ENCODE measurements around the gene SULF2.

SULF2 gene

DNA sequence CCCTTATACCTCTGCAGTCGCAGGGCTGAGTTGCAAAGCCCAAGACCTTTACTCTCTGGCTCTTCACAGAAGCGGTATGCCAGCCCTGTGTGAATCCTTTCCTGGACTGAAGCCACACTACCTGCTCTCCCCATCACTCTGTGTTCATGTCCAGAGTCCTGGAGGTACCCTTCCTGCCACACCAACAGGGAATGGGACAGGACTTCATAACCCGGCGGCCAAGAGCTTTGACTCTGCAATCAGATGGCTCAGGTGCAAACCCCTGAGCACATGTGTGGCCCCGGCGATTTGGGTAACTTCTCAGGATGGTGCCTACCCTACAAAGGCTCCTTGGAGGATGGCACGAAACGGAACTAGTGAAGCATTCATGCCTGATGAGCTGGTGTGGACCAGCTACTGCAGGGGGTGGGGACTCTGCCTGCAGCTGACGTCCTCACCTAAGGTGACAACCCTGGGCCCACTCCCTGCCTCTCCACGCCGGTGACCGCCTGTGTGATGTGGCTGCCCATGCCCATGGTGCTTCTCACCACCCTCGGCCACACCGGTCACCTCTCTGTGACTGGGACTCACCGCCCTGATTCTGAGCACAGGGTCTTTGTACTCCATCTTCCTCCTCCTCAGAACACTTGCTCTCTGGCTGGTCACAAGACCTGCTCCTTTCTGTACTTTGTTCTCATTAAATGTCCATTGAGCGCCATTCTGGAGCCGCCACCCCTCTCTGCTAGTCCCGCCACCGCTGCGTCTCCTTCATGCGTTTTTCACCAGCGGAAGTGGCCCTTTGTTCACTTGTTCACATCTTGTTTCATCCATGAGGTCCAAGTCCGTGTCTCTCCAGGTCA is 116.7 kb downstream of the SULF2 start:
- TF ChIP-seq, protein P1, sequence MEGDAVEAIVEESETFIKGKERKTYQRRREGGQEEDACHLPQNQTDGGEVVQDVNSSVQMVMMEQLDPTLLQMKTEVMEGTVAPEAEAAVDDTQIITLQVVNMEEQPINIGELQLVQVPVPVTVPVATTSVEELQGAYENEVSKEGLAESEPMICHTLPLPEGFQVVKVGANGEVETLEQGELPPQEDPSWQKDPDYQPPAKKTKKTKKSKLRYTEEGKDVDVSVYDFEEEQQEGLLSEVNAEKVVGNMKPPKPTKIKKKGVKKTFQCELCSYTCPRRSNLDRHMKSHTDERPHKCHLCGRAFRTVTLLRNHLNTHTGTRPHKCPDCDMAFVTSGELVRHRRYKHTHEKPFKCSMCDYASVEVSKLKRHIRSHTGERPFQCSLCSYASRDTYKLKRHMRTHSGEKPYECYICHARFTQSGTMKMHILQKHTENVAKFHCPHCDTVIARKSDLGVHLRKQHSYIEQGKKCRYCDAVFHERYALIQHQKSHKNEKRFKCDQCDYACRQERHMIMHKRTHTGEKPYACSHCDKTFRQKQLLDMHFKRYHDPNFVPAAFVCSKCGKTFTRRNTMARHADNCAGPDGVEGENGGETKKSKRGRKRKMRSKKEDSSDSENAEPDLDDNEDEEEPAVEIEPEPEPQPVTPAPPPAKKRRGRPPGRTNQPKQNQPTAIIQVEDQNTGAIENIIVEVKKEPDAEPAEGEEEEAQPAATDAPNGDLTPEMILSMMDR (IDR thresholded peaks at IDR 0.05; ENCODE audit: low read depth, low read length) = no peak
- DNase-seq = no peak
- H3K27me3 ChIP-seq = no peaks in the 10 kb centered on the region
- no peak overlapping the region for H3K4me3 ChIP-seq (ENCODE audit: low read depth, low read length)
- peaks cover 12% of the 10 kb centered on the region; the same call in 1 of the 2 replicates for H3K36me3 ChIP-seq
- no peaks in the 10 kb centered on the region for H3K9me3 ChIP-seq
- no peaks in the 10 kb centered on the region for H3K4me1 ChIP-seq

DNA sequence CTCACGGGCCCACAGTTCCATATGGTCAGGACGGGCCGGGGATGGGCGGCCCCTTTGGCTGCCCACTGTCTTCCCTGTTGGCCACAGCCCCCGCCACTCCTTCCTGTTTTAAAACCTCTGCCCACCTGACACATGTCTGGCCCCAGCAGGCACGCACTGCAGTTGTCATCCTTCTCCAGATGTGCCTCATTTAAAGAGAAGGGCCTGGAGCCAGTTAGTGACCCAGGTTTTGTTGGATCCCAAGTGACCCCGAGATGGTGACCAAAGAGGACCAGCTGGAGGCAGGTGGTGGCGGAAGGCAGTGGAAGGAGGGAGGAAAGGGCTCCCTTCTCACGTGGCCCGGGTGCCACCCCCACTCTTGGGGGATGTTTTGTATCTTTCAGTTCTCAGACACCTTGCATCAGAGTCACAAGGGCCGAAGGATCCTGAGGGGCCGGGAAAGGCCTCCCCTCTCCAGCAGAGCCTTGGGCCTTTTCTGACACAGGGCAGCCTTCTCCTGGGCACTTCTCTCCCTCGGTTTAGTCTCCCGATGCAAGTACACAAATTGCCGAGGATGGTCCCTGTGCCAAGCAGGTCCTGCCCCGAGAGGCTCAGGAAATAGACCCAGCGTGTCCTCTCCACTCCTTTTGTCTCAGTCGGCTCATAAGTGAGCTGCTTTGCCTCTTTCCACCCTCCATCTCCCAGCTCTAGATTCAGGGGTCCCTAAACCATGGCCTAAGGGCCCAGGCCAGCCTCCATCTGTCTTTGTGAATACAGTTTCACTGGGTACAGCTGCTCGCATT is 117.6 kb downstream of the SULF2 start:
- Histone ChIP-seq H3K27me3 (no peaks in the 10 kb centered on the region), H3K9me3 (no peaks in the 10 kb centered on the region), H3K4me3 (ENCODE audit: low read depth, low read length) (no peak overlapping the region), H3K36me3 (peaks cover 20% of the 10 kb centered on the region; the same call in 1 of the 2 replicates), H3K4me1 (no peaks in the 10 kb centered on the region)
- TF ChIP-seq, protein P1 (IDR thresholded peaks at IDR 0.05; ENCODE audit: low read depth, low read length) = no peak
- no peak for DNase-seq

DNA sequence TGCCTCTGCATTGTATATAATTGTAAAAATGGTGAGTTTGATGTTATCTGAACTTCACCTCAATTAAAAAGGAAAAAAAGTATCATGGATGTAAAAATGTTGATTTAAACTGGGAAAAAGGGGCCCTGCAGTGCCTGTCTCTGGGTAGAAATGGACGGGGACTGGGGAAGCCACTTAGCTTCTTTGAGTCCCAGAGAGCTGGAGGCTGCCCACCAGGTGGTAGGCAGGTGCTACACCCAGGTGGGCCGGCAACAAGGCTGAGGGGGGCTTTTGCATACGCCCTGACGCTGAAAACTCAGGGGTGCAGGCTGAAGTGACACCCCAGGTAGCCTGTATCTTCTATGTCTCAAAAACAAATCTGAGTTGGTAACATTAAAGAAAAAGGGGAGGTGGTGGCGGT is 118.2 kb downstream of the SULF2 start:
- no peaks in the 10 kb centered on the region for H3K4me1 ChIP-seq
- H3K36me3 ChIP-seq = peaks cover 25% of the 10 kb centered on the region; the same call in 1 of the 2 replicates

DNA sequence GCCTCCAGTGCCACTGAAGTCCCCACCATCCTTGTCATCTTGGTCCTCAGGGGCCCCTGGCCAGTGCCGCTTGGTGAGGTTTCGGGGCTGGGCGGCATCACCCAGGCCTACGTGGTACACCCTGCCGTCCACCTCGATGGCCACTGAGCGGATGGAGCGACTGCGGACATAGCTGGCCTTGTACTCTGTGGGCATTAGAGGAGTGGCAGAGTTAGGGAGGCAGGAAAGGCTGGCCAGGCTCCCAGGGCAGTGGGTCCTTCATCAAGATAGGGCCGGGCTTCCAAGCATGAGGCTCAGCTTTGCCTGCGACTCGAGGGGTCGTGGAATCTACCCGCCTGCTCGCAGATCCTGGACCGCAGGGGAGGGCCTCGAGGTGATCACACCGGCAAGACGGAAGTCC is 119.0 kb downstream of the SULF2 start:
- no peaks in the 10 kb centered on the region for H3K9me3 ChIP-seq
- TF ChIP-seq, protein P1 (IDR thresholded peaks at IDR 0.05; ENCODE audit: low read depth, low read length) = no peak
- no peaks in the 10 kb centered on the region for H3K4me1 ChIP-seq
- H3K36me3 ChIP-seq = peaks cover 32% of the 10 kb centered on the region
- DNase-seq = no peak
- no peak overlapping the region for H3K4me3 ChIP-seq (ENCODE audit: low read depth, low read length)
- no peaks in the 10 kb centered on the region for H3K27me3 ChIP-seq

More for the DNA sequence above, 118.2 kb downstream of the SULF2 start:
- no peak for DNase-seq
- Histone ChIP-seq H3K9me3 (no peaks in the 10 kb centered on the region), H3K27me3 (no peaks in the 10 kb centered on the region), H3K4me3 (ENCODE audit: low read depth, low read length) (no peak overlapping the region)
- TF ChIP-seq, protein P1 (IDR thresholded peaks at IDR 0.05; ENCODE audit: low read depth, low read length) = no peak

DNA sequence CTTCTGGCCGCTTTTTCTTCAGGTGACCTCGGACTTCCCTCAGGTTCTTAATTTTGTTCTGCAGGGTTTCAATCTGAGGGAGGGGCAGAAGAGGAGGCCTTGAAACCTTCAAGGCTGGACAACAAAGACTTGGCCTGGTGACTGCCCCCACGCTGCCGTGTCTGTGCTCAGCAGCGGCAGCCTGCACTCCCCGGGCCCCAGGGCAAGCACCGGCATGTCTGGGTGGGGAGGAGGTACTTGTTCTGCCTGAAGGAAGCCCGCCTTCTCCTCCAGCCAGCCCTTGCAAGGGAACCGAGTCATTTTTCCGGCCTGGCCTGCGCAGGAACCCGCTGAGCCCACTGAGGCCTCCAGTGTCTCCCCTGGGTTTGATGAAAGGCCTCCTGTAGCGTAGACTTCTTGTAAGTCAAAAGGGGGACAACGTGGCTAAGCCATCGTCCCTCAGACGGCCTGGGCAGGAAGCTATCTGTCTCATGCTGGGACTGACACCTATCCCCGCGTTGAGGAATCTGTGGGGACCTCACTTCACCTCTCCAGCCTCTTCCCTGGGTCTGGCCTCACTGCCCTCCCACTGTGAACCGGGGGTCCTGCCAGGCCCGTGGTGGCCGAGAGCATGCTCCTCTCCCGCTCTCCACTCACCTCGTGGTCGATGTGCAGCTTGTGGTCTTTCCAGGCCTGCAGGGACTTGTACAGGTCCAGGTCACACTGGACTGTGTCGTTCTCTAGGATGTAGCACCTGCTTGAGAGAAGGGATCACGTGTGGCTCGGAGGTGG is 119.9 kb downstream of the SULF2 start:
- no peak overlapping the region for H3K4me3 ChIP-seq (ENCODE audit: low read depth, low read length)
- no peaks in the 10 kb centered on the region for H3K4me1 ChIP-seq
- DNase-seq = no peak
- peaks cover 37% of the 10 kb centered on the region for H3K36me3 ChIP-seq
- H3K27me3 ChIP-seq = no peaks in the 10 kb centered on the region
- TF ChIP-seq, protein P1 (IDR thresholded peaks at IDR 0.05; ENCODE audit: low read depth, low read length) = no peak
- H3K9me3 ChIP-seq = no peaks in the 10 kb centered on the region

All from BE2C (cell line).